Hematopoietic multipotent progenitor cell treated with erythropoietin and hydrocortisone succinate and interleukin-3 and kit ligand, for 17 days (in vitro differentiated cells): ENCODE results near the gene MYO5C.

Experiments used
- DNase-seq: peaks from one replicate; pipeline ENCODE4 v3.0.0-alpha.2; 2015; ENCODE audit warnings: low spot score

Gene MYO5C, protein sequence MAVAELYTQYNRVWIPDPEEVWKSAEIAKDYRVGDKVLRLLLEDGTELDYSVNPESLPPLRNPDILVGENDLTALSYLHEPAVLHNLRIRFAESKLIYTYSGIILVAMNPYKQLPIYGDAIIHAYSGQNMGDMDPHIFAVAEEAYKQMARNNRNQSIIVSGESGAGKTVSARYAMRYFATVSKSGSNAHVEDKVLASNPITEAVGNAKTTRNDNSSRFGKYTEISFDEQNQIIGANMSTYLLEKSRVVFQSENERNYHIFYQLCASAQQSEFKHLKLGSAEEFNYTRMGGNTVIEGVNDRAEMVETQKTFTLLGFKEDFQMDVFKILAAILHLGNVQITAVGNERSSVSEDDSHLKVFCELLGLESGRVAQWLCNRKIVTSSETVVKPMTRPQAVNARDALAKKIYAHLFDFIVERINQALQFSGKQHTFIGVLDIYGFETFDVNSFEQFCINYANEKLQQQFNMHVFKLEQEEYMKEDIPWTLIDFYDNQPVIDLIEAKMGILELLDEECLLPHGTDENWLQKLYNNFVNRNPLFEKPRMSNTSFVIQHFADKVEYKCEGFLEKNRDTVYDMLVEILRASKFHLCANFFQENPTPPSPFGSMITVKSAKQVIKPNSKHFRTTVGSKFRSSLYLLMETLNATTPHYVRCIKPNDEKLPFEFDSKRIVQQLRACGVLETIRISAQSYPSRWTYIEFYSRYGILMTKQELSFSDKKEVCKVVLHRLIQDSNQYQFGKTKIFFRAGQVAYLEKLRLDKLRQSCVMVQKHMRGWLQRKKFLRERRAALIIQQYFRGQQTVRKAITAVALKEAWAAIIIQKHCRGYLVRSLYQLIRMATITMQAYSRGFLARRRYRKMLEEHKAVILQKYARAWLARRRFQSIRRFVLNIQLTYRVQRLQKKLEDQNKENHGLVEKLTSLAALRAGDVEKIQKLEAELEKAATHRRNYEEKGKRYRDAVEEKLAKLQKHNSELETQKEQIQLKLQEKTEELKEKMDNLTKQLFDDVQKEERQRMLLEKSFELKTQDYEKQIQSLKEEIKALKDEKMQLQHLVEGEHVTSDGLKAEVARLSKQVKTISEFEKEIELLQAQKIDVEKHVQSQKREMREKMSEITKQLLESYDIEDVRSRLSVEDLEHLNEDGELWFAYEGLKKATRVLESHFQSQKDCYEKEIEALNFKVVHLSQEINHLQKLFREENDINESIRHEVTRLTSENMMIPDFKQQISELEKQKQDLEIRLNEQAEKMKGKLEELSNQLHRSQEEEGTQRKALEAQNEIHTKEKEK (N-terminal part only)

DNA sequence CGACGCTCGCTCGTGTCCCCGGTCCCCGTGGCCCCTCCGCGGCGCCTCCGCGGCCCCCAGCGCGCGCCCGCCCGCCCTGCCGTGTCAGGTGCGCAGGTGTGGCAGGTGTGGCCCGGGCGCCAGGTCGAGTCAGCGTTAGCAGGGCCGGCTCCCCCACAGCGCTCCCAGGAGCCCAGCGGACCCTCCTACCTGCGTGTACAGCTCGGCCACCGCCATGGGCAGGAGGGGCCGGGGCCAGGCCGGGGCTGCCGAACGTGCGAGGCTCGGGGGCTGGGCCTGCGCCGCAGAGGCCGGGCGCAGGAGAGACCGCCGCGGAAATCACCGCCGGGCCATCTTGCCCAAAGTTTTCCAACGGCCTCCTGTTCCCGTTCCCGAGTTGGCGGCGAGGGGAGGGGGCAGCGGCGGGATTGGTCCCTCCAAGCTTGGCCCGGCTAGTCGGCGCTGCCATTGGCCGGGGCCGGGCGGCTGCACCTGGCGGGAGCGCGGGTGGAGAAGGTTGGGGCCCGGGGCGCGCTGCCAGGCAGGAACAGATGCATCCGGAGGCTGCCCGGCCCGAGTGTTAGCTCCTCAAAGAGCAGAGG, at the start of gene MYO5C:
TSS of gene MYO5C (minus strand) at position 384 of the 581 bp plus-strand sequence. CDS start at position 216, 168 bp downstream.
- no peak for DNase-seq

DNA sequence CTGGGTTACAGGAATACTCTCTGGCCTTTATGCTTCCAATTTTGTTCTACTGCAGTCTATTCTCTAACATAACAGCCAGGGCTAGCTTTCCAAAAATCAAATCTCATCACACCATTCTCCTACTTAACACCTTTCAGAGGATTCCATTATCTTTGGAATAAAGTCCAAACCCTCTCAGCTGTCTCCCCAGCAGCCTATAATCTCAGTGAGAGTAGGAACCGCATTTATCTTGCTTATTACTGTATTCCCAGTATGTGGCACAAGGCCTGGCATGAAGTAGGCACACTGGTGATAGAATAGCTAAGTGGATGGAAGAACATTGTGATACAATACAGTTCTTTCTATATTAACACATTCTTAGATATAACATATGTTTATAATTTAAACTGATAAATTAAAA, 49.0 kb upstream of the MYO5C start:
- DNase-seq, result no peak

GRCh38 chr15:52343831-52344230, 48.2 kb upstream of the MYO5C start:
- DNase-seq, result no peak

- DNase-seq, result no peak
Observed at GRCh38 chr15:52340093-52340492, 44.5 kb upstream of the MYO5C start.

GRCh38 chr15:52338891-52339290, 43.3 kb upstream of the MYO5C start:
- no peak for DNase-seq

- no peak for DNase-seq
Observed at GRCh38 chr15:52338058-52338457, 42.5 kb upstream of the MYO5C start.

GRCh38 chr15:52337198-52337853, 41.7 kb upstream of the MYO5C start:
- DNase-seq, result no peak

GRCh38 chr15:52336529-52336928, 40.9 kb upstream of the MYO5C start:
- DNase-seq, result no peak

GRCh38 chr15:52334491-52335160, 39.0 kb upstream of the MYO5C start:
- no peak for DNase-seq

DNA sequence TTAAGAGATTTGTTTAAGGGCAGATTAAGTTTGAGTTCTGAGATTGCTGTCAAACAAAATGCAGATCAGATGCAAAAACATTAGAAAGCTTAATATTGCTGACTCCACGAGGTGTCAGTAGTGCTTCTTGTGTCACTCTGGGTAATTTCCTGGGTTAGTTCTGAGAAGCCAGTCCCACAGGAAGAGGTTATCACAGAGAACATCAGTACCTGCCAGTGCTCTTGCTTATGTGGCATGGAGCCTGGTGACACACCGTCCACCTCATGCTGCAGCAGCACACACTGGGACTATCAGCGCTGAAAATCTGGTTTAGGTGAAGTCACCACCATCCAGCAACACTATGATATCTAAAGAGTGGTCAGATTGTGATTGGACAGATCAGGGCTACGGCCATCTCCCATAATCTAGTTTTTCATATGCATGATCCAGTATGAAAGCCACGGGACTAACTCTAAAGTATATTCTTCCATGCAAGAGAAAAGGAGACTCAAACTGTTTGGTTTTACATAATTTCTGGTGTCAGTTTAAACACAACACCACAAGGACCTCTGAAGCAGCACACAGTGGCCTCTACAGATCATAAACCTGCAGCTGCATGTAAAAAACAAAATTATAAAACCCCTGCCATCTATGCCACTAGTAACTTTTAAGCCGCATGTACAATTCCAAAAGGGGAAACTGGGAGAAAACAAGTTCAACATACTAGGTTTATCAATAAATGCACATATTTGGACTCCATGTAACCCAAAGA, 36.1 kb upstream of the MYO5C start:
- DNase-seq, result no peak

- no peak for DNase-seq
Observed at GRCh38 chr15:52329987-52330386, 34.4 kb upstream of the MYO5C start.

DNA sequence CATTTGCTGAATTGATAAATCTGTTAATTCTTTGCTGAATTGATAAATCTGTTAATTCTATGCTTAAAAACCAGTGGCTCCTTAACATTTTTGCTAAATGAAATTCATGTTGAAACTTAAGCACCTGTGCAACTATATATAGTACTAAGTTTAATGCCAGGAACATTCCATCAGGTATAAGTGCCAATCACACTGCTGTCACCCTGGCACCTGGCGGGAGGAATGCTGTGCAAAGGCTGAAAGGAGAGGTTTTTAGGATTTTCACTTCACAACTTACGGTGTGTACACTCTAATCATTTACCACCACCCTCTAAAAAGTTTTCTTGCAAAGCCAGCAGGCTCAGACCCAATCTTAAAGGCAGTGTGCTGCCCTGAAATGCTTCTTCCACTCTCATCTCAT, 33.5 kb upstream of the MYO5C start:
- DNase-seq, result no peak

DNA sequence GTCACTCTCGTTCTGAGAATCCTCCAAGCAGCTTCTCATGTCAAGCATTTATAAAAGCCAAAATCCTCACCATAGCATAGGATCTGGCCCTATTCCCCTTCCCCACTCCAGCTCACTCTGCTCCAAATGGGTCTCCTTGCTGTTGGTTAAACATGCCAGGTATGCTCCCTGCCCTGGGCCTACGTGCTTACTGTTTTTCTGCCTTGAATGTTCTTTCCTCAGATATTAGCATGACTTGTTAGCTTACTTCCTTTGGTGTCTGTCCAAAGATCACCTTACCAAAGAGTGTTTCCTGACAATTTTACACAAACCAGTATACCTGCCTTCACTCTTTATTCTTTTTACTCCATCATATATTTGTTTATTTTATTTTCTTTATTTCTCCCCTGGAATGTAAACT, 33.1 kb upstream of the MYO5C start:
- no peak for DNase-seq

DNA sequence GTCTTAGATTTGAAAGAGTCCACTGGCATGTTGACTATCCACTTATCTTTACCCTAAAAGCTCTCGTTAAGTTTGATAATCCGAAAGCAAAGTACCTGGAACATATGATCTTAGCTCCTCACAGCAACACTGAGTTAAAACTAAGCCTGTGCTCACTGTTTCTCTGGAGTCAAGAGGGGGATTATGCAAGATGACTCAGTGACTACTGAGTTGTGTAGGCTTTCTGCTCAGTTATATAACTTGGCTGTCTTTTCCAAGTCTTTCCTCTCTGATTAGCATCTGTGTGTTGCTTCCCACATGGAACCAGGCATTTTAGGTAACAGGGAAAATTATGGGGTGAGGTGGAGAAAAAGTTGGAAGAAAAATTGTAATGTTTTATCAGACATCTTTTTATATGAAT, 31.2 kb upstream of the MYO5C start:
- no peak for DNase-seq

- DNase-seq, result no peak
Observed at GRCh38 chr15:52324109-52324508, 28.5 kb upstream of the MYO5C start.

DNA sequence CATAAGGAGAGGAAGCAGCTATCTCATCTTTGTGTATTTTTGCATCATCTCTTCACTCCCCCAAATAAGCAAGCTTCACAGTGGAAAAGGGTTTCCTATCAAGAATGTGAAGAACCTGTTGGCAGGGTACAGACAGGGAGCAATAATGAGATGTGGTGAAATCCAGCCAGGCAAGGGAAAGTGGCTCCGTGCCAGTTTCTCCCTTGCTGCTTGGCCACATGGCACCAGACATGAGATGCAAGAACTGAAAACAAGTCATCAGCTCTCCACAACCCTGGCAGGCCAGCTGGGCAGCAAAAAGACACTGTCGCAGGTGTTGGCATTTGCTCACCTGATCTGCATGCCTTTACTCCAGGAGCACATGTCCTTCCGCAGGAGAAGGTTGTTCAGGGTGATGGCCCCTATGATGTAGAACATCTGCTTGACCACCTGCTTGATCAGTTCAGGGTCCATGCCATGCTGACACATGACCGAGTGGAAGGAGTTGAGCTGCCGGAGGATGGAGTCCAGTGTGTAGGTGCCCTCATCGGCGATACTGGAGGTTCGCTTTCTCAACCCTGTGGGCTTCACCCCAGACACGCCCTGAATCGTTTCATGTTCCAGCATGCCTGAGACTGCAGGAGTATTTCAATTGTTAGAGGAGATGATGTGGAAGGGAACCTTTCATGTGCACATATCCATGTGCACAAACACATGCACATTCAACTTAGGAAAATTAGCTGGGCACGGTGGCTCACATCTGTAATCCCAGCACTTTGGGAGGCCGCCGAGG, 23.3 kb upstream of the MYO5C start:
- no peak for DNase-seq

DNA sequence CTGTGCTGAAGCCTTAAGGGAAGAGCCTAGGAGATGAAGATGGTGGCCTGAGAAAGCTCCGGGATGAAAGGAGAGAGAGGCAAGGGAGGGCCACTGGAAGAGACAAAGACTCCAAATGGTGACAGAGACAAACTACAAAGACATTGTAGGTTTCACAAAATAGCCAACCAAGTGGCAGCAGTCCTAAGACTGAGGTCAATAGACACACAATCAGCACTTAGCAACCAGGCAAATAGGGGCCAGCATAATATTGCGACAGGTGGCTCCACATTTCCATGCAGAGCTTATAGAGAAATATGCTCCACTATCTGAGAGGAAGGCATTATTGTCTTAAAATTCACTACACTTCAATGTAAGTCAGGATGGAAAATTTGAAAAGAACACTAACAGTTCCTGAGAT, 22.1 kb upstream of the MYO5C start:
- no peak for DNase-seq

- no peak for DNase-seq
Observed at GRCh38 chr15:52317022-52317421, 21.4 kb upstream of the MYO5C start.

- DNase-seq, result no peak
Observed at GRCh38 chr15:52309154-52309548, 13.5 kb upstream of the MYO5C start.
